Dermis microvascular lymphatic vessel endothelial cell (primary cell): ENCODE data around the gene COL8A1. TPM values are rescaled to one million over a fixed set of nuclear protein-coding genes. Genes with fewer than 3 reads are reported as not detected.
A peak's percentile ranks its signal among the peaks of the same experiment; 100 is the strongest.

Experiments used
- DNase-seq, 2 donors: peaks; one replicate each; pipeline versions ENCODE4 v3.0.0 to v3.0.0-alpha.2; 2010; ENCODE audit warnings: low read depth in 2 of 2
- total RNA-seq: library from RNA; depleted of rRNA; stranded (reverse); fragments of >200 nt; gene quantifications from 2 replicates; pipeline ENCODE4 v1.2.1, GENCODE V29; 2014

Gene COL8A1
- total RNA-seq, 1 donor from 2014 or later, result 98.6 TPM

DNA sequence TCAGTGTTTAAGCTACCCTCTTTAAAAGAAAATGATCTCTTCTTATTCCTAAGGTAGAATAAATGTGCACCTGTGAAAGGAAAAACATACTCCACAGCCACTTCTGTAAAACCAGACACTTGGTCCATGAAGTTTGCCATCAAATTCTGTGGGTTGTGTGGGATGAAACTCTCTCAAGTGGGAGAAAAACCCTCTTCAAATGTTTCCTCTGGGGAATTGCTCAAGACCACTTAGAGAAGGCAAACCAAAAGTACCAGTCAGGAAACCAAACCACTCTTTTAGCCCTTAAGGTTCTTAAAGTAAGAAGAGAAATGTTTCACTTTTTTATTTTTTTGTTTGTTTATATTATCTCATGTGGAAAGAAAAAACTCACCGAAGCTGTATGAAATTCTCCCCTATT lies 1.2 kb downstream of the COL8A1 start:
- no peak for DNase-seq

DNA sequence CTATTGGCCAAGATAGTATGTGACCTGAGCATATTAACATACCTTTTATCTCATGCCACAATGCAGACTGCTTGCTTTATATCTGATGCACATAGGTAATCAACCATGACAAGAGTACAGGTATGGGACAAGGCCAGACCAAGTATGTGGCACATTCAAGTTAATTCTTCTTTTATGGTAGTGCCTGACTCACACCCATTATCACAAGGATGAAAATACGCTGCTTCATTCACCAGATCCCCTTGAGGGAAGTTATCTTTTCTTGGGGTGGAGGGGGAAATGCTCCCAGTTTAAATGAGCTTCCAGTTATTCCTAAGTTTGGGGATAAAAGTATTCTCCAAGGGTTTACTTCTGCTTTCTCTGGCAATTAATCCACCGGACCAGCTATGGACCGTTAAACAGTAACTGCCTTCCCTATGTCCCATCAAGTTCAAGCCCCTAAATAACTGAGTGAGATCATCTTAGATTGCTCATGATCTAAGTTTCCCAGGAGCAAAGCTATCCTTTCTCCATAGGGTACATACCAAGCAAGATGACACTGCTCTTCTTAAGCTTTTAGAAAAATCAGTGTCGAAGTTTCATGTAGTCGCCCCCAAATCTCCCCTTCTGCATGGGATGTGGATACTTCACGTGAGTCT lies 1.9 kb downstream of the COL8A1 start:
- DNase-seq, result no peak

DNA sequence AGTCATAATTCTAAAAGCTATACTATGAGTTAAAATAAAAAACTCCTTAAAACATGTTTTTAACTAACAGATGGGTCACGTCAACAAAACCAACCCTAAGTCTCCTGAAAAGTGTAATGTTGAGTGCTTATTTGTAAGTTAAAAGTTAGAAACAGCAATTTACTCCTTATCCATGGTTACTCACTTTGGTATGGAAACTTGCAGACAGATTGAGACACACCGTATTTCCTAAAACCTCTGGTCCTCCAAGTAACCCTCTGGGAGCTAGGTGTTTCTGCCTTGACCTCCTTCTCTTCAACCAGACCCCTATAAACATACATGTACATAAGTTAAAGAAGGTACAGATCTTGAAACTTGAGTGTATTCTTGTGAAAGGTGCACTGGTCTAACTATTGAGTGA lies 3.1 kb downstream of the COL8A1 start:
- no peak for DNase-seq

DNA sequence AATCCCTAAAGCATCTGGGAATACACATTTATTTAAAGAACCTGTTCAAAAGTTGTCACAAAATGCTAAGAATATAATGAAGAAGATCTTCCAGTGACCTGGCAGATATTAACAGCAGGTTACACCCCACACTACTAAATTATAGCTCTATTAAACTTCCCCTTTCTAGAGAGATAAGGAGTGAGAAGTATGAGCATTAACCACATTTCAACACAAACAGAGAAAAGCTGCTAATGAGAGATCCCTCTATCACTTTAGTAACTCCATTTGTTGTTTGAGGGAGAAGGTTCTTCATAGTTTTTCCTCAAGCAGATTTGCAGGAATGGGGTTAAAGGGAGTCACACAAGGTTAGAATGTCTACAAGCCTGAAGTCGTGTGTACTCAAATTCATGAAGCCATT lies 3.6 kb downstream of the COL8A1 start:
- DNase-seq, result no peak

DNA sequence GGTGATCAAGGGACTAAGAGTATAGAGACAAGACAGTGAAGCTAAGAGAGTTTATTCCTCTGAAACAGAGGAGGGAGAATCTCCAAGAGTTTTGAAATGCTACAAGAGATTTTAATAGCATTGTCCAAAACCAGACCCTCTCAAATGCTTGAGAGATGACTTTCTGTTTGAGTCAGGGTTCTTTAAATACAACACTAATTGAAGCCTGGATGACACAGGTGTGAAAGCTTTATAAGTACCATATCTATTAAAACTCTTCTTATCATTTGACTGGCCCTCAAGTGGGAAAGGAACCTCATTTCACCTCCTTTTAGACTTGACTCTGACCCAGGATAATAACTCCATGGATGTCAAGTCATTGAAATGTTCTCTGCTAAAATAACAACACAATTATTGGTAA lies 5.6 kb downstream of the COL8A1 start:
- DNase-seq, result no peak

DNA sequence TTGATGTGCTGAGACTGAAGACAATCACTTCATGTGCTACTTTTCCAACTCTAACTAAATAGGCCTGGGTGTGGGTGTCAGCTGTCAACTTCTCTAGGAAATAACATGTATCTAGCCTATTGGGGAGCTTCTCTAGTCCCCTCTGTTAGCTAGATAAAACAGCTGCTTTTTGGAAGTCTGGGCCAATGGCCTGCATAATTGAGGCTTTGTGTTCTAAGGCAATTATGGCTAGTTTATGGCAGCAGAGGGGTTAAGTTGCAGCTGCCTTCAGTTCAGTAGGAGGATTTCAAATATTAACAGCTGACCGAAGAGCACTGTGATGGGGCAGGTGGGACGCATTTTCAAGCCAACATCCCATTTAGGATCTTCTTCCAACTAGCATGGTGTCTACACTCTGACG lies 6.4 kb downstream of the COL8A1 start:
- no peak for DNase-seq

DNA sequence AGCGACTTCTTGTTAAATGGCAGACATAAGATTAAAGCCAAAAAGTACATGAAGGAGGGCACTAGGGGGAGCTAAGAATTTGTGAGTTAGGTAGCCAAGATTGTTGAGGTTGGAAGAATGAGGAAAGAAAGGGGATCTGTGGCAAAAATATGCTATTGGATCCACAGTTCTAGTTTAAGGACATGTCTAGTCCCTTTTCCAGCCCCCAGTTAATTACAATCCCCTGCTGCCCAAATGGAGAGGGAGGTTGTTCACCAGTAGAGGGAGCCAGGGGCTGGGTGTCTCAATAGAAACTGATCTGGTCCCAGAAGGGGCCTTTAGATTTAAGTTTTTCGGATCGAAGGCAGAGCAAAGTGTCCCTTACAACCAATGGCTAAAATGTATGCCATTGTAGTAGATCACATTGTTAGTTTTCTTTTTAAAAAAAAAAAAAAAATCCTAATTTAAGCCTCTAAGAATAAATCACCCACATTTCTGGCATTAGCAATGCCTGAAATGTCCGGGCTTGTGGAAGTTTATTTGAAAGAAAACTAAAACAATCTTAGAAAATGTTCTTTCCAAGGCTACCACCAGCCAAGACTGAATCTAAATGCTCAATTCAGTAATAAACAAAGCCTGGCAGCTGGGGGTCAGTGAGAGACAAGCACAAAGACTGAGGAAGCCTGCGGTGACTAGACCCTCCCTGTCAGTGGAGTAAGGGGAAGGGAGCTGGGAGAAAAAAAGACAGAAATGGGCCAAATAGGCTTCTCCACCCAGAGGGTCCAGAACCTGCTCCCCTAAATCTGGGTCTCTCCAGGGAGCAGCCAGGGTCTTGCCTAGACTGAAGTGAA lies 7.1 kb downstream of the COL8A1 start:
- DNase-seq, result peak in 1 of 2 donors; percentile 67

DNA sequence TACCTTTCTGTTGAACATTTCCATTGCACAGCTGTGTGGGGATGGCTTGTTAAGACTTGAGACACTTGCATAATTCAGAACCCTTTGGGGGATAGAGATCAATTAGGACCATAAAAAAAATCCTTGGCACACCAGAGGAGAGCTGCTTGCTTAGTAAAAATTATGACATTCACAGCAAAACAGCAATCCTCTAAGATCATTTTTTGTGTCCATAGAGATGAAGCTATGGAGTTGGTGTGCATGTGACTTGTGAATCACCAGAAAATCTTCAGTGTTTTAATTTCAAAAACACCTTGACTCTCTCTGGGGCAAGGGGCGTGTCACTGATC lies 7.7 kb downstream of the COL8A1 start:
- no peak for DNase-seq

DNA sequence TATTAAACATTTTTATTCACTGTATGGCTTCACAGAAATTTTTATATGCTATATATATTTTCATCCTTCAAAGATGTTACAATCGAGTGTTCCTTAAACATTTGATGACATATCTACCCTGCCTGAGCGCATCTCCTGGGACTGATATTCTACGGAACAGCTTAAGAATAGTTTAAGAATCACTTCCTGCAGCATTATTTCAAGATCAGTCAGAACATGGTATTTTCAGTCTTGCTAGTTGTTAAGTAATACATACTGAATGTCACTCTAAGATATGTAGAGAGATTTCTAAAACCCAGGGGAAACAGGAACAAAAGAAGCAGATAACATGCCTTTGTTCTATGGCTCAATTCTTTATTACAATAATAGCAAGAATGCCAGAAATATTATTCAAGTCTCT lies 8.7 kb downstream of the COL8A1 start:
- DNase-seq, result peak in 1 of 2 donors; percentile 38

DNA sequence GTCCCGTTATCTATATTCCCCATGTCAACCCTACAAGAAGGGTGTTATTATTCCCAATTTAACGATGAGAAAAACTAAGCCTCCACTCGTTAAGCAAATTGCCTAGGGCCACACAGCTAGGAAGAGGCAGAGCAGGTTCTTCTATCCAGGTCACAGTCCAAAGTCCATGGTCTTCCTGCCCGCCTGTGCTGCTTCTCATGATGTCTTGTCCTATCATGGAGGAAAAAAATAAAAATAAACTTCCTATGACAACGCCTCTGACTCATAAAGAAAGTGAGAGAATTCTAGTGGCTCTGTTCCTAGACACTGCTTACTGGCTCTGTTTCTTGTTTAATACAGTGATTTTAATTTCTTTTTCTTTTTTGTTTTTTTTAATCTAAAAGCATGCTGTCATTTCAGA lies 9.7 kb downstream of the COL8A1 start:
- peak in 1 of 2 donors; percentile 79 for DNase-seq

DNA sequence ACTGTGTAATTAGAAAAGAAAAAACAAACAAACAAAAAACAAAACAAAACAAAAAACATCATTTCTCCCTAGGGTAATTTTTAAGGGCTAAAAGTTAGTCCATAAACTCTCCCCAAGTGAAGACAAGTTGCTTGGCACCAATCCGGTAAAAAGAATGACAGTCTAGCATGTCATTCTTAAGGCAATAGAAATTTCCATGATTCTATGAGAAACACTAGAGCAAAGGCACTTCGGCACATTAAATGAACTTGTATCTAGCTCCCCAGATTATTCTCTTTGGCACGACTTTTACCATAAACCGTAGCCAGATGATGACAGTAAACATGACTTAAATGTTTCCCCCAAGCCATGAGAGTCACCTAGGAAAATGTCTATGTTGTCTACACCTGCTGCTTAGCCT lies 10.1 kb downstream of the COL8A1 start:
- DNase-seq, result no peak

DNA sequence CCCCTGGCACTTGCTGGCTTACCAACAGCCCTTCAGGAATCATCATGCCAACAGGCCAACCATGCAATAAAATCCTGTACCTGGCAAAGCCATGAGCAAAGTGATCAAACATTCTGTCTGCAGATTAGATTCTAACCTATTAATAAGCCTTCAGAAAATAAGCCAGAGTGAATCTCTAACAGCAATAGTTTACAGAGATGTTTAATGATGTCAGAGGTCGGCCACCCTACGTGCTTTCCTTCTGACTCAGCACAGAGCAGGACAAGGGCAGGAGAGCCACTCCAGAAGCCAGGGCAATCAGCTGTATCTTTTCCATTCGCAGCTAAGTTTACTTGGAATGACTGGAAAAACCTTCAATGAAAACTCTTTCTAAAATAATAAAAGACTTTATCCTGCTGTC lies 13.1 kb downstream of the COL8A1 start:
- peak in 1 of 2 donors; percentile 83 for DNase-seq

DNA sequence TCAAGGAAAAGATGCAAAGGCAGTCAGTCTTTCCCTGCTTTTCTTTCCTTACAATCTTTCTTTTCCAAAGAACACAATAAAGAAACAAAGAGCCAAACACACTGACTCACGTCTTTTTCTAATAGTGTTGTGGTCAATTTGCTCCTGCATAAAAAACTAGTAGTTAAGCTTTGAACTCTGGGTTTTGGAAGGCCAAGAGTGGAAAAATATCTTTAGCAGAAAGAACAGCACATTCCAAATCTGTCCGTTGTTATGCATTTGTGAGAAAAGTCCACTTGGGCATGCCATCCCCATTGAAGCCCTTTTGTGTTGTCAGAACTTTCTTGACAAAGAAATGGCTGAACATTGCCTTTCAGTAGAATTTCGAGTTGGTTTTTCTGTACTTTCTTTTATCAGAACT lies 18.2 kb downstream of the COL8A1 start:
- no peak for DNase-seq

DNA sequence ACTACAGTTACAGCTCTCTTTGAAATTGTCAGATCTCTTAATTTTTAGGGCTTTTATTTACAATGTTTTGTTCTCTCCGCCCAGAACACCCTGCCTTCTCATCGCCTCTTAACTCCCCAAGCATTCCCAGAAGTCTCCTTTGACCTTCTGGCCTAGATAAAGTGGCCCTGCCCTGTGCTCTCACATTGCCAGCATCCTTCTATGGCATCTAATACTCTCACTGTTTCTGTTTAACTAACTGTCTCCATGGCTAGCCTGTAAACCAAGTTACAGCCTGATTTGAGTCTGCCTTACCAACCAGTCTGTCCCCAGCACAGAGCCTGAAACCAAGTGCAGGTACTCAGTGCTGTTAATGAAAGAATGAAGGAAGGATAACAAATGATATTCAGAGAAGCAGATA lies 19.9 kb downstream of the COL8A1 start:
- DNase-seq, result no peak

DNA sequence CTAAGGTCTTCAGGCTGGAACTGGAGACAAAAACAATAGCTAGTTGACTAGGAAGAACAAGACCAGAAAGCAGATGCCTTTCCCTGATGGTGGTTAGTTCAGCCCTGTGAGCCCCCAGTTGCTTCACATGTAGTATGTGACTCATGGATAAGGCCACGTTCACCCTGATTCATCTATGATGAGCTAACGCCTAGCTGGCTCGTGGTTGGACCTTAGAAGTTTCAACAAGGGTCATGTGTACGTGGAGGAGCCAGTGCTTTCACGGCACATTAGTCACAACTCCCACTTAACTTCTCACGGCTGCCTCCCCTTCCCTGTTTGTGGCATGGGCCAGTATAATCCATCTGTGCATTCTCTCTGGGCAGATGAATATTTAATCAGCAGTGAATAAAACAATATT lies 20.6 kb downstream of the COL8A1 start:
- DNase-seq, result peak; percentile 51 to 95

DNA sequence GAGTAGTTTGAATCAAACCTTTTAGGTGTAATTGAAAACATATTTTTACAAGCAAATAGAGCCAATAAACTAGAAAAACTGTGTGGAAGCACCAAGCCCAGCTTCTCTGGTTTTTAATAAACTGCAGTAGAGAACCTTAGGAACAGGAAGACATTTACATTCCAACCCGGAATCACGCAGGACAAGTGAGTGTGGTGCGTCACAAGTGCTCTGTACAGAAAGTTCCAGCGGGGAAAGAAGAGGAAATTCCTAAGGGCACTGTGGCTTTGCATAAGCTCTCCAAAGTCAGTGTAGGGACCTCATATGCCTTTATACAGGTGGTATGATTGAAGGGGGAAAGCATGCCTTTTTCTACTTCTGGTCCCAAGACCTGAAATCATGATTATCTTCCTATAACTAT lies 21.6 kb downstream of the COL8A1 start:
- peak in 1 of 2 donors; percentile 83 for DNase-seq

DNA sequence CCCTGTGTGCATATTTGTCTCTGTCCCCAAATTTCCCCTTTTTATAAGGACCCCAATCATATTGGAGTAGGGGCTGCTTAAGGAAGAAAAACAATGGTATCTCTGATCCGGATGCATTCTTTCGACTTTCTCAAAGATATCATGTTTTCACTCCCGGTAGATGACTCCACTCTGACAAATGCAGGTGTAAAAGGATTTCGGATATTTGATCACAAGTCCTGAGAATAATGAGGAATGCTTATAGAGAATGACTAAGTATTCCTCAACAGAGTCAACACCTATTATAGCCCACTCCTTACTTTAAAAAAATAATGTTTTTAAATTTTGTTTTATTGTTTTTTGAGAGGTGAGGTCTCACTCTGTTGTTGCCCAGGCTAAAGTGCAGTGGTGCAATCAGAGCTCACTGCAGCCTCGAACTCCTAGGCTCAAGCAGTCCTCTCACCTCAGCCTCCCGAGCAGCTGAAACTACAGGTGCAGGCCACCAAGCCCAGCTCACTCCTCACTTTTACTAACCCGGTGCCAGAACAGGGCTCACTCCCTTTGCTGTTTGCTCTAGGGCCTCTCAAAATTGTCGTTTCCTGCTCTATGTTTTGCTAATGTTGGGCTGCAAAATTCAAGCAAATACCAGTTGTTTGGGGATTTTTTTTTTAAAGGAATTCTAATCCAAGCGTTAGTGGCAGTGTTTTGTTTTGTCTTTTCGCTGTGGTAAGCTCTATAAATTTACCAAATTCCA lies 24.6 kb downstream of the COL8A1 start:
- peak in 1 of 2 donors; percentile 35 for DNase-seq

DNA sequence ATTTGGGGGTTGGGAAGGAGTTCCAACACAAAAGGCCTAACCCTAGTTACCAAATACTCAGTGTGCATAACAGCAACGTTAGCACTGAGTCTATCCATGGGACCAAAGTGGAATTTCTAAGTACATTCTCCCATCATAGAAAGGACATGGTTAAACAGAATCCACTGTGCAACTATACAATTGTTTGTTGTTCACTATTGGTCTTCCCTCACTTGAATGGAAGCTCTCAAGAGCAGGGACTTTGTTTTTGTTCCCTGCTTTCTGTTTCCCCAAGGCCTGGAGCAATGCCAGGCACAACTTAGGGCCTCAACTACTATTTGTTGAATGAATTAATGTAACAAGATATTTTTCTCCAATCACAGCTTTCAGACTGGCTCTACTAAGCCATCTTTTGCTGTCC lies 25.6 kb downstream of the COL8A1 start:
- peak in 1 of 2 donors; percentile 69 for DNase-seq

DNA sequence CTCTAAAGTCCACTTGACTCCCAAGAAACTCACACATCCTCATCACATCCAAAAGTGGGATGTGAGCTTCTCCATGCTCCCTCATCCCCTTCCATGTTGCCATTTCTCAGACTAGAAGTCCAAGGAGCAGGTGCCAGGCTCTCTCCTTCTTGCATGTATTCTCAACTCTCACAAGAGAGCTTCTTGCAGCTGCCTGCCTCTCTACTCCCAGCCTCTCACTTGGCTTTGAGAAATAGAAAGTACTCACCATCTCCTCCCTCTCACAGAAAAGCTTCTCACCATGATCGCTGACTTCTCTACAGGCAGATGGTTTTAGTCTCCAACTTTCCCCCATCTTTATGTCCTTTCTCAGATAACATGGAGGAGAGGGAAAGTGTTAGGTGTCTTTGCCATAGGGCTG lies 26.6 kb downstream of the COL8A1 start:
- no peak for DNase-seq

DNA sequence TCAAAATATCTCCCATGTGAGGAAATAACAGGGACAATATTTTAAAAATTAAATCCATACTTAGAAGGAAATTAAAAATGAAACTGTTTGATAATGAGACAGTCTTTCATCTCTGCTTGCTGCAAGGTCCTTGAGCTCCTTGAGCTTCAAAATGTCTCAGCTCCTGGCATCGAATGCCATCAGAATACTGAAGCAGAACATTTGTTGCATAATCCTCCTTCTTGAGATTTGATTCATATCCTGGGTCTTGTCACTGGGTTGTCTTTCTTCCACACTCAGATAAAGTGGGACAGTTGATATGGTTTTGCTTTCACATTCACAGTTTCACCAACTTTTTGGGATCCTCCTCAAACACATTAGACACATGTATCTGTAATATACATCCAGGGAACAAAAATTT lies 27.8 kb downstream of the COL8A1 start:
- no peak for DNase-seq

DNA sequence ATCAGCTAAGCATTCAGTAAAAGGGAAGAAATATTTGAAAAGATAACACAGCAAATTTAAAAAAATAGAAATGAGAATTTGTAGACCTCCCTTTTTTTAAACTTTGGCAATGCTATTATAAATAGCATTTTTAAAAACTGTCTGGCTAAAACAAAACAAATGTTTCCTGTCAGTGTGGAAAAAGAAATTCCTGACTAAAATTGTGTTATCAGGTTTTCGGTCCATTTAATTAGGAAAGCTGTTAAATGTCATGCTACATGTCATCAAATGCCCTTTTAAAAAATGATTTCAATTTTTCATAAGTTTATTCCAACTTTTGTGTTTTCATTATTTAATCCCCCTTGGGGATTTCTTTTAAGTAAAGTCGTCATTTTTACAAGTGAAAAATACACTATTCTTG lies 29.6 kb downstream of the COL8A1 start:
- peak in 1 of 2 donors; percentile 36 for DNase-seq

DNA sequence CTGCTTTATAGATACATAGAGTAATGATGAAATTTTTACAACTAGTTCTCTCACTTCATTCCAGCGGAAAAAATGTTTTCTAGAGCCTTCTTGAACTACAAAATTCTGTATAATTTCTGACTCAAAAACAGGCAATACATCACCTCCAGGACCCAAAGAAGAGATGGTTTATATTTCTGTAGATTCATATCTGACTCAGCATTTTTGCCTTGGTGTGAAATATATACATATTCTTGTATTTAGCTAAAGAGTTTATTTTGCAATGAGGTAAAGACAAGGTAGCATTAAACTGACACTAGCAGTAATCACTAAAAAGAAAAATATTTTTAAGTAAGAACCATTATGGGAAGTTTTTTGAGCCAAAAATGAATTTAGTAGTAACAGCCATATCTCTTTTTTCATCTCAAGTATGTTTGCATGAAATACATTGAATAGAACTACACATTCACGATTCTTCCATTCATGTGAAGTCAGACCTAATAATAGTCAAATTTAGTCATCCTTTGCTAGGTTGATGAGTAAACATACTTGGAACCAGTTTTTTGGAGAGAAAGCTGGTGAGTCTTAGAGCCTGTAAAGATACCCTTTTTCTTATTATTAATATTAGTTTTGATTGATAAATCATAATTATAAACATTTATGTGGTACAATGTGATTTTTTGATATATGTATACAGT lies 31.6 kb downstream of the COL8A1 start:
- DNase-seq, result peak in 1 of 2 donors; percentile 41
